Ecto neural progenitor cell (in vitro differentiated cells): ENCODE measurements around the gene STK32B.

ENCODE experiments used
- DNase-seq: peaks from one replicate; pipeline ENCODE4 v3.0.0-alpha.2; 2018; ENCODE audit warnings: low spot score

Gene STK32B

GRCh38 chr4:5125321-5125720, 74.0 kb downstream of the STK32B start:
- DNase-seq: no peak

GRCh38 chr4:5126231-5126630, 75.0 kb downstream of the STK32B start:
- no peak for DNase-seq

DNA sequence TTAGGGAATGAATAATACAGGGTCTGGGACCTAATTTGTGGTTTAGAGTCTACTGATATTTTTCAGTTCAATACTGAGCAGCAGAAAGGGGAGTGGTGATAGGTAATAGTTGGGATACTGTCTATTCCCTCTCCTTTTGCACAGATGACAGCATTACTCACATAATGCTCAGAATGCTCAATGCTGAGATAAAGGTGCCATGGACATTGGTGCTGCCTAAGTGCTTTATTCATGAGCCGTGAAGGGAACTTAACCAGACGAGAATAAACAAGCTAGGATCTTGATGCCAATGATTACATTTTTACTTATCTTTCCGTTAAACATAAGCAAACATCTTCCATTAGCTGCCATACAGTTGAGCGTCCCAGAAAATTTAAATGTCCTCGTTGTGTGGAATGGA, 75.6 kb downstream of the STK32B start:
- no peak for DNase-seq

- DNase-seq: no peak
Observed at GRCh38 chr4:5127556-5127955, 76.3 kb downstream of the STK32B start.

- no peak for DNase-seq
Observed at GRCh38 chr4:5128569-5128968, 77.3 kb downstream of the STK32B start.

- DNase-seq: no peak
Observed at GRCh38 chr4:5133201-5133600, 81.9 kb downstream of the STK32B start.

GRCh38 chr4:5133933-5134594, 82.8 kb downstream of the STK32B start:
- DNase-seq: no peak

GRCh38 chr4:5134620-5135019, 83.3 kb downstream of the STK32B start:
- DNase-seq: no peak

- DNase-seq: no peak
Observed at GRCh38 chr4:5137226-5137625, 85.9 kb downstream of the STK32B start.

GRCh38 chr4:5137927-5138326, 86.6 kb downstream of the STK32B start:
- DNase-seq: no peak

DNA sequence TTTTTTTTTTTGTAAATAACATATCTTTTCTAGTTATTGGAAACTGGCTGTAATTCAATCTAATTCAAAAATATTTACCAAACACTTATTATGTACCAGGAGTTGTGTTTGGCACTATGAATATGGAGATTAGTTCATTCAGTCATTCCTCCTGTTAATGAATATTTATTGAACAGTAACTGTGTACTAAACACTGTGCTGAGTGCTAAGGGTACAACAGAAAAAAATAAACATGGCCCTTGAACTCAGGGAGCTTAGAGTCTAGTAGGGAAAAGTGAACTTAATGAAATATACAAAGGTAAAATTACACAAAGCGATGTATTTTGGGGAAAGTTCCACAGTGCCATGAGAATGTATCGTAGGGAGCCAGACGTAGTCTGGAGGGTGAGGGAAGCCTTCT, 87.1 kb downstream of the STK32B start:
- no peak for DNase-seq

- no peak for DNase-seq
Observed at GRCh38 chr4:5139141-5139540, 87.9 kb downstream of the STK32B start.

DNA sequence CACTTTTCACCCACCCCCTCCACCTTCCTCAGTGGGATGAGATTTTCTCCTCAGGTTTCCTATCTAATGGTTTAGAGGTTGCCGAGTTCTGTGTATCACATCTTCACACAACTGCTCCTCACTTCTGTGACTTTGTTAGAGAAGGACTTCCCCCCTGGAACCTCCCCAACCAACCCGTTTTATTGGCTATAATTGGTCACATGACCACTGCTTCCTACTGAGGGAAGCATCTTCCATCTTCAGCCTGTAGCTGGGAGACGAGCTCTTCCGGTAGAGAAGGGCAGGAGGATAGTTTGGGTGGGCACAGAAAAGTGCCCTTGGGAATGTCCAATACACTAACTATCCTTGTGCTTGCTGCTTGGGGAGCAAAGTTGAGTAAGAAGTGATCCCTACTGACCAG, 90.5 kb downstream of the STK32B start:
- DNase-seq: no peak

DNA sequence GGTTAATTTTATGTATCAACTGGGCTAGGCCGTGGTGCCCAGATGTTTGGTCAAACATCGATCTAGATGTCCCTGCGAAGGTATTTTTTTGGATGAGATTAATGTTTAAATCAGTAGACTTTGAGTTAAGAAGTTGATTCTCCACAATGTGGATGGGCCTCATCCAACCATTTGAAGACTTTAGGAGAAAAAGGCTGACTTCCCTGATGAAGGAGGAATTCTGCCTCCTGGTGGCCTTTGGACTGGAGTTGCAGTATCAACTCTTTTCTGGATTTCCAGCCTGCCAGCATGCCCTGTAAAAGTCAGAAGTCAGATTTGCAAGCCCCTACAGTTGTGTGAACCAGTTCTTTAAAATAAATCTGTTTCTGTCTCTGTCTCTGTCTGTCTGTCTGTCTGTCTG, 91.4 kb downstream of the STK32B start:
- DNase-seq: no peak

- no peak for DNase-seq
Observed at GRCh38 chr4:5143306-5143861, 92.1 kb downstream of the STK32B start.

DNA sequence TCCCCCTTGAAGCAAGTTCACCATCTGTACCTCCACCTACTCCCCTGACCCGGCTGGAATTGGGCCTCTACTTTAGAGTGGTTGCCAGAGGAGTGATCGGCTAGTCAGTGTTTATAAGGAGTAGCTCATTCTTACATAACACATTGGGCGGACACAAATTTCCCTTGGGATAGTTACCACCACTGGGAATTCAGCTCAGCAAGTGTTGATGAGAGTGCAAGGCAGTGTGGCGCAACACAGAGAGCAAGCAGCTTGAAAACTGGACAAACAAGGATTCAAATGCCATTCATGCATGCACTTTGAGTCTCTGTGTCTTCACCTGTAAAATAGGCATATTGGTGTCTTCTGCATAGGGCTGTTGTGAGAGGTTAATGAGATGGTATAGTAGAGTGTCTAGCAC, 92.7 kb downstream of the STK32B start:
- no peak for DNase-seq

- DNase-seq: no peak
Observed at GRCh38 chr4:5144384-5144783, 93.1 kb downstream of the STK32B start.

DNA sequence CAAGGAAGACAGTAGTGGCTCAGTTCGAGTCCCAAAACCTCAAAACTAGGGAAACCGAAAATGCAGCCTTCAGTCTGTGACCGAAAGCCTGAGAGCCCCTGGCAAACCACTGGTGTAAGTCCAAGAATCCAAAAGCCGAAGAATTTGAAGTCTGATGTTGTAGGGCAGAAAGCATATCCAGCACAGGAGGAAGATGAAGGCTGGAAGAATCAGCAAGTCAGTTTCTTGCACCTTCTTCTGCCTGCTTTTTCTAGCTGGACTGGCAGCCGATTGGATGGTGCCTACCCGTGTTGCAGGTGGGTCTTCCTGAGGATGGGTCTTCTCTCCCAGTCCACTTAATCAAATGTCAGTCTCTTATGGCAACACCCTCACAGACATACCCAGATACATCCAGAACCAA, 95.0 kb downstream of the STK32B start:
- DNase-seq: no peak

- no peak for DNase-seq
Observed at GRCh38 chr4:5152521-5152920, 101.2 kb downstream of the STK32B start.

DNA sequence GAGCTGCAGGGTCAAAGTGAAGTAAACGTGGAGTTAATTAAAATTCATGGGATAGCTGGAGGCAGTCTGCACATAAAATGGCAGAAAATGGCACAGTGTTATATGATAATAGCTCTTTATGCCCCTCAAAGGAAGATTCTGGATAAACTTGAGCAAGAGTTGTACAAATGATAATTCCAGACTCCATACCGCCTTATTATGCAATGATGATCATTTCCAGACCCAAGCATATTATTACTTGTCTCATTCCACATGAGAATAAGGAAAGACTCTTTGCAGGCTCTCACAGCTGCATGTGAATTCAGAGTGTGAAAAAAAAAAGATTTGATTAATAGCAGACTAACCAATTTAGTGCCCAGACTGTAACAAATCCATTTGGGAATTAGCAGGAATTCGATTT, 105.4 kb downstream of the STK32B start:
- DNase-seq: no peak

DNA sequence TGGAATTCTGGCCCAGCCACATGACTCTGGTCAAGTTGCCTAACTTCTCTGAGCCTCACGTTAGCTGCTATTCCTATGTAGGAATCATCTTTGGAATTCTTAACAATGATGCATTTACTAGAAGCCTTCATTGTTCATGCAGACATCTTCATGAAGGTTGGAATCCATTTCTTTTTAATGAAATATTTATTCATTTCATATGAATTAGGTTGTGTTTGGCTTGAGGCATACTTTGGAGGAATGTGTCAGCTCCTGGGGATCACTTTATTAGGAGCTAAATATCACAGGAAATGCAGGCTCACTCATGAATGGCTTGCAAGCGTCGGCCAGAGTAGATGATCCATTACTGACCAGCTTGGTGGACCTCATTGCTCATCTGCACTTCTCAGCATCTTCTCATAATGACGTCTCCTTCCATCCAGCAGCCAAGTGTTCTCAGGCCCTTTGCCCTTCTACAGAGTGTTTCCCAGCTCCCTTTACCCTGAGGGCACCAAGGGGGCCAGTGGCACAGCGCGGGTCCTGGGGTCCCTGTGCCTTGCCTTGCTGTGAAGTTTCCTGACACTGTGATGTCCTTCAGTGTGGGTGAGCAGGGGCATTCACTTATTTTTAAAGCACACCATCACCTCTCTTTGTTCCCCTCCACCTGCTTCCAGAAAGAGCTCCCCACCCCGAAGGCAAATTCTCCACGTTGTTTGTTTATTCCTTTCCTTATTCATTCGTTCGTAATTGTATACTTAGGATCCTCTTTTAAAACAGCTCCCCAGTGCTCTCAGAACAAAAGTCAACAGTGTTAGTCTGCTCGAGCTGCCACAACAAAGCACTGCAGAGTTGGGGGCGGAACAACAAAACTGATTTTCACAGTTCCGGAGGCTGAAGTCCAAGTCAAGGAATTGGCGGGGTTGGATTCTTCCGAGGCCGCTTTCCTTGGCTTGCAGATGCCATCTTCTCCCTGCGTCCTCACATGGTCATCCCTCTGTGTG, 106.8 kb downstream of the STK32B start:
- DNase-seq: peak; percentile 39

DNA sequence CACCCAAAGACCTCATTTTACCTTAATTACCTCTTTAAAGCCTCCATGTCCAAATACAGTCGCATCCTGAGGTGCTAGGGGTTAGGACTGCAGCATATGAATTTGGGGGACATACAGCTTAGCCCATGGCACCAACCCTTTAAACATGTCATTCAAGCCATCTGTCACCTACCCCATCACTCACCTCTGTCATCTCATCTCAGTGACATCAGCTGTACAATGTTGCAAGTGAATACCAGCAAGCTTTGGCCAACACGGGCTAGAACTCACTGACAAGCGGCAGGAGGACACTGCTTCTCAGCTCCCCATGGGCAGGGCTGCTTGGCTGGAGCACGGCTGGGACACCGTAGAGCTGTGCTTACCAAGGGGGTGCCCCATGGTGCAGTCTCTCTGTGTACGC, 107.5 kb downstream of the STK32B start:
- DNase-seq: no peak

DNA sequence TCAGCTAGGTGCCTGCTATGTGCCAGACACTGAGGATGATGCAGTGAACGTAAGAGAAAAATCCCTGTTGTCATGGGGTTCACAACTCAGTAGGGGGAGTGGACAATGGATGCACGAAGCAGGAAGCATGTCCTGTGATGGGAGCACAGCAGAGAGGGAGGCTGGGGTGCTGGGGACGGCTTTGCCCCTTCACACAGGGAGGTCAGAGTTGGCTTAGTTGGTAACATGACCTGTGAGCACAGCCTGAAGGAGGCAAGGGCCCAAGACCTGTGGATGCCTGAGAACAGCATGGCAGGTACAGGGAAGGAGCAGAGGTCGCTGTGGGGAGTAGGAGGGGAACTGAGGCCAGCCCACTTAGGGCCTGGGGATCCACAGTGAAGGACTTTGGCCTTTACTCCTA, 109.4 kb downstream of the STK32B start:
- DNase-seq: no peak
